Mesenchymal stem cell (in vitro differentiated cells and primary cell): ENCODE results near the gene PID1.

Source experiments
- DNase-seq: peaks from one replicate; pipeline ENCODE4 v3.0.0-alpha.2; 2013
- H2AFZ ChIP-seq: one replicate; pipeline ENCODE4 v1.6.1; 2013; ENCODE audit warnings: low read depth, mild to moderate bottlenecking, control low read depth, inconsistent platforms, low read length, moderate library complexity
- H2AK5ac ChIP-seq: 2 replicates; pipeline ENCODE4 v1.6.1; 2013; ENCODE audit warnings: low read length, moderate library complexity, mild to moderate bottlenecking, inconsistent platforms; ENCODE audit not compliant: severe bottlenecking
- H2BK120ac ChIP-seq: one replicate; pipeline ENCODE4 v1.6.1; 2013; ENCODE audit warnings: low read depth, mild to moderate bottlenecking, inconsistent platforms, low read length, moderate library complexity
- H2BK12ac ChIP-seq, 2 experiments: one replicate each; pipeline ENCODE4 v1.6.1; 2013; ENCODE audit warnings: inconsistent platforms in 2 of 2, low read length in 2 of 2, mild to moderate bottlenecking in 2 of 2, moderate library complexity in 2 of 2, control low read depth in 1 of 2
- H2BK15ac ChIP-seq: one replicate; pipeline ENCODE4 v1.6.1; 2013; ENCODE audit warnings: mild to moderate bottlenecking, low read depth, inconsistent platforms; ENCODE audit not compliant: poor library complexity, severe bottlenecking
- H2BK5ac ChIP-seq: 2 replicates; pipeline ENCODE4 v1.6.1; 2013; ENCODE audit warnings: low read depth, mild to moderate bottlenecking, low read length, control low read depth, inconsistent platforms; ENCODE audit not compliant: poor library complexity, severe bottlenecking
- H3K14ac ChIP-seq, 2 experiments: one replicate each; pipeline ENCODE4 v1.6.1; 2013; ENCODE audit warnings: inconsistent platforms in 2 of 2, low read length in 2 of 2, control low read depth in 1 of 2, mild to moderate bottlenecking in 1 of 2, moderate library complexity in 1 of 2
- H3K18ac ChIP-seq, 2 experiments: one replicate each; pipeline ENCODE4 v1.6.1; 2013; ENCODE audit warnings: inconsistent platforms in 2 of 2, low read length in 2 of 2, control low read depth in 1 of 2, low read depth in 1 of 2, mild to moderate bottlenecking in 1 of 2
- H3K23ac ChIP-seq, 2 experiments: one replicate each; pipeline ENCODE4 v1.6.1; 2013; ENCODE audit warnings: inconsistent platforms in 2 of 2, low read length in 2 of 2, mild to moderate bottlenecking in 2 of 2, moderate library complexity in 2 of 2, control low read depth in 1 of 2
- H3K27ac ChIP-seq: 2 replicates; pipeline ENCODE4 v1.5.1; 2013; ENCODE audit warnings: mild to moderate bottlenecking, moderate library complexity, low read length, control low read depth, inconsistent platforms; ENCODE audit not compliant: poor library complexity, severe bottlenecking
- H3K27me3 ChIP-seq, 2 experiments: 2 replicates each; pipeline versions ENCODE4 v1.6.1 to v1.7.0; 2013; ENCODE audit warnings: low read length in 2 of 2, mild to moderate bottlenecking in 2 of 2, moderate library complexity in 2 of 2, control low read depth in 1 of 2, inconsistent platforms in 1 of 2; ENCODE audit not compliant: control insufficient read depth in 1 of 2, insufficient read depth in 1 of 2
- H3K36me3 ChIP-seq, 2 experiments: 2 replicates each; pipeline versions ENCODE4 v1.6.1 to v1.7.0; 2013; ENCODE audit warnings: low read length in 2 of 2, control low read depth in 1 of 2, inconsistent platforms in 1 of 2, low read depth in 1 of 2, mild to moderate bottlenecking in 1 of 2; ENCODE audit not compliant: insufficient read depth in 2 of 2, control insufficient read depth in 1 of 2
- H3K4ac ChIP-seq, 2 experiments: one replicate each; pipeline ENCODE4 v1.6.1; 2013; ENCODE audit warnings: inconsistent platforms in 2 of 2, low read length in 2 of 2, mild to moderate bottlenecking in 2 of 2, moderate library complexity in 2 of 2, control low read depth in 1 of 2, low read depth in 1 of 2
- H3K4me1 ChIP-seq: 2 replicates; pipeline ENCODE4 v1.6.1; 2013; ENCODE audit warnings: low read depth, low read length, control low read depth; ENCODE audit not compliant: control insufficient read depth, insufficient read depth
- H3K4me2 ChIP-seq: 2 replicates; pipeline ENCODE4 v1.6.1; 2013; ENCODE audit warnings: low read length, mild to moderate bottlenecking, inconsistent platforms; ENCODE audit not compliant: poor library complexity, severe bottlenecking
- H3K4me3 ChIP-seq, 2 experiments: 2 replicates each; pipeline versions ENCODE4 v1.5.1 to v1.7.0; 2013; ENCODE audit warnings: low read length in 2 of 2, mild to moderate bottlenecking in 2 of 2, control low read depth in 1 of 2, low read depth in 1 of 2; ENCODE audit not compliant: insufficient read depth in 1 of 2
- H3K79me1 ChIP-seq: replicated peaks from 2 replicates; pipeline ENCODE4 v1.6.1; 2013; ENCODE audit warnings: mild to moderate bottlenecking, control low read depth, low read length, inconsistent platforms; ENCODE audit not compliant: poor library complexity, severe bottlenecking
- H3K9ac ChIP-seq: 2 replicates; pipeline ENCODE4 v1.7.0; 2013; ENCODE audit warnings: mild to moderate bottlenecking, low read length, moderate library complexity
- H3K9me3 ChIP-seq: 2 replicates; pipeline ENCODE4 v1.7.0; 2013; ENCODE audit warnings: mild to moderate bottlenecking, low read length; ENCODE audit not compliant: control insufficient read depth
- H4K8ac ChIP-seq: one replicate; pipeline ENCODE4 v1.6.1; 2013; ENCODE audit warnings: inconsistent platforms, mild to moderate bottlenecking, low read length, moderate library complexity
- H4K91ac ChIP-seq: one replicate; pipeline ENCODE4 v1.6.1; 2013; ENCODE audit warnings: mild to moderate bottlenecking, low read length, inconsistent platforms
- WGBS: methylation state at CpG from one replicate; pipeline ENCODE4 v1.1.7; 2013; ENCODE audit warnings: mixed read lengths; 5-methylcytosine and 5-hydroxymethylcytosine counted together

Gene PID1

DNA sequence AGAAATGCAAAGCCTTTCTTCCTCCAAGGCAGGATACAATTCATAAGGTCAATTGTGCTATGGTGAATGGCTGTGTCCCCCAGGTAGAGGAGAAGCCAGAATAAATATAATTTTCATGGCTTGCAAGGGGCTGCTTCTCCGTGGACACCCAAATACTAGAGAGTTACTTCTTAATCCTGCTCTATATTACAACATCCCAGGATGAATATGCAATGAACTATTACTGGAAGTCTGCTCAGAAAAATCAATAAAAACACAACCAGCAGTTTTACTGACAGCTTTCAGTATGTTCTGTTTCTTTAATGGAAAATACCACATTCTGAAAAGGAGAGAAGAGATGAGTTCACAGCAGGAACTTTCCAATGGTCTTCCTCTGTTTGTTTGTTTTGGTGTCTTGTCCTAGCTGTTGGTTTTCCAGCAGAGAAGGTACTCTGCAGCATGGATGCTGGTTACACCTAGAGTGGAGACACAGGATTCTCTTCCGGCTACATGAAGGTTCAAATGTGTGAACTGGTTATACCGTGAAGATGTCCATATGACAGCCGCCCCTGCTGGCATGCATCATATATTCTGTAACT, 213.0 kb downstream of the PID1 start:
- no peaks in the 10 kb centered on the region for H3K79me1 ChIP-seq
- no peak overlapping the region for H3K18ac ChIP-seq
- DNase-seq, result no peak
- H3K4ac ChIP-seq, result no peak overlapping the region
- H3K27me3 ChIP-seq, result no peaks in the 10 kb centered on the region
- H3K9me3 ChIP-seq, result peaks cover 5% of the 10 kb centered on the region
- H4K91ac ChIP-seq, result no peak overlapping the region
- H3K14ac ChIP-seq, result no peak overlapping the region
- no peak overlapping the region for H2AK5ac ChIP-seq
- no peak overlapping the region for H3K27ac ChIP-seq
- H2BK15ac ChIP-seq, result no peak overlapping the region
- H3K4me2 ChIP-seq, result no peak overlapping the region
- no peak overlapping the region for H2AFZ ChIP-seq
- no peak overlapping the region for H2BK12ac ChIP-seq
- H2BK5ac ChIP-seq, result no peak overlapping the region
- 100% methylated on average over 3 of the region's 4 CpGs for WGBS
- no peak overlapping the region for H4K8ac ChIP-seq
- no peak overlapping the region for H3K4me3 ChIP-seq
- no peak overlapping the region for H3K23ac ChIP-seq
- no peaks in the 10 kb centered on the region for H3K4me1 ChIP-seq
- H3K9ac ChIP-seq, result no peak overlapping the region
- no peaks in the 10 kb centered on the region for H3K36me3 ChIP-seq
- H2BK120ac ChIP-seq, result no peak overlapping the region

DNA sequence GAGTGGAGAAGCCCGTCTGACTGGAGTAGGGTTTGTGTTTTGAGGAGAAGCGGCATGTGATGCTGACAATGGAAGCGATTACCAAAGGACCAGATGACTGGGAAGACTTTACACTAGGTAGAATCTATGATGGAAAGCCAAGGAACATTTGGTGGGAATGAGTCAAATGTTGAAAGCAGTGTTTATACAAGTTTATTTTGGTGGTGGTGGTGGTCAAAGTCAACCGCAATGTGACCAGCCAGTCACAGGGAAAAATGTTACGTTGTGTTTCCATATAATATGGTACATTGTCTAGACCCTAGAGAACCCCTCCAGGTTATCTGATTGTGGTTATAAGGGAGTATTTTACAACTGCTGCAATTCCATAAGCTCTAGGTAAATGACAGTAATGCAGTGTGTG, 216.8 kb downstream of the PID1 start:
- Histone ChIP-seq H2AK5ac (no peak overlapping the region), H3K4me2 (no peak overlapping the region), H4K91ac (no peak overlapping the region), H3K4me3 (no peak overlapping the region), H3K27ac (no peak overlapping the region), H3K9me3 (no peaks in the 10 kb centered on the region), H3K9ac (no peak overlapping the region), H3K79me1 (no peaks in the 10 kb centered on the region), H2BK120ac (no peak overlapping the region), H3K27me3 (no peaks in the 10 kb centered on the region), H2AFZ (no peak overlapping the region), H3K18ac (no peak overlapping the region), H3K14ac (no peak overlapping the region), H3K36me3 (no peaks in the 10 kb centered on the region), H3K4me1 (no peaks in the 10 kb centered on the region), H2BK15ac (no peak overlapping the region), H2BK5ac (no peak overlapping the region), H2BK12ac (no peak overlapping the region), H3K4ac (no peak overlapping the region), H4K8ac (no peak overlapping the region), H3K23ac (no peak overlapping the region)
- no peak for DNase-seq
- WGBS, result 71% methylated on average over 5 of the region's 5 CpGs

DNA sequence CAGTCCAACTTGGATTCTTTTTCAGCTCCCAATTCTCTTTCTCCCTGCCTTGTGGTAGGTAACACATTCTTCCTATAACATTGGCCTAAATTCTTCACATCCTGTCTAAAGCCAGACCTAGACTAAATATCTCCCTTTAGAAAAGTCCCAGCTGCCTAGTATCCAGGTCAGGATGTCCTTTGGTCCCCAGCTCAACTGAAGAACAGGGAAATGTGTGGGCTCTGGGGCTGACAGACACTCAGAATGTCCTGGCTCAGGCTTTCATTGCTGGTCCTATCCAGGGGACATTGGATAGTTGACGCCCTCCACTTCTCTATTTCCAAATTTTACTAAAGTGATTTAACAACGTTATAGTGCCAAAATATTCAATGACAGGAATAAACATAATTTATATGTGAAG, 219.3 kb downstream of the PID1 start:
- no peak overlapping the region for H4K8ac ChIP-seq
- no peak overlapping the region for H2BK120ac ChIP-seq
- H3K4me3 ChIP-seq, result no peak overlapping the region
- H3K9me3 ChIP-seq, result no peaks in the 10 kb centered on the region
- no peak overlapping the region for H4K91ac ChIP-seq
- no peak overlapping the region for H2BK15ac ChIP-seq
- no peak overlapping the region for H3K9ac ChIP-seq
- WGBS, result no CpG with 5 or more reads among the region's 2 CpGs
- no peak overlapping the region for H2BK5ac ChIP-seq
- no peak overlapping the region for H3K4ac ChIP-seq
- no peak overlapping the region for H3K4me2 ChIP-seq
- no peak overlapping the region for H3K23ac ChIP-seq
- no peak overlapping the region for H3K27ac ChIP-seq
- no peaks in the 10 kb centered on the region for H3K36me3 ChIP-seq
- no peak overlapping the region for H3K18ac ChIP-seq
- no peak overlapping the region for H2AK5ac ChIP-seq
- no peaks in the 10 kb centered on the region for H3K79me1 ChIP-seq
- H3K4me1 ChIP-seq, result no peaks in the 10 kb centered on the region
- no peak overlapping the region for H3K14ac ChIP-seq
- H2AFZ ChIP-seq, result no peak overlapping the region
- H3K27me3 ChIP-seq, result no peaks in the 10 kb centered on the region
- no peak for DNase-seq
- no peak overlapping the region for H2BK12ac ChIP-seq

DNA sequence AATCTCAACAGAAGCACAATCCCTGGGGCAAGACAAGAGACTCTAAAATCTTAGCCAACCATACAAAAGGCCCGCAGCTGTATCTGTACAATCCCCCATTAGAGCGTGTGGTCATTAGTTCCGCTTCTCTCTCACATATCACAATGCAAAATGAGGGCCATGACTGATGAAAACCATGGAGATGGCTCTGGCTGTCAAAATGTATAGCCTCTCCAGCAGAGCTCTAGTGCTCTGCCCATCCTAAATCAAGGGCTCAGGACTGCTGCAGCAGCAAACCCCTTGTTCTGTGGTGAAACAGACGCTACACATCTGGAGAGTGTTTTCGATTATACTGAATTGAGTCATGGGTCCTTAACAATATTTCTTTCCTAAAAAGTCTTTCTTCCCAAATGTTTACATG, 221.0 kb downstream of the PID1 start:
- Histone ChIP-seq H3K18ac (no peak overlapping the region), H2AFZ (no peak overlapping the region), H3K9me3 (no peaks in the 10 kb centered on the region), H3K27ac (no peak overlapping the region), H3K14ac (no peak overlapping the region), H3K4me2 (no peak overlapping the region), H3K4me3 (no peak overlapping the region), H3K9ac (no peak overlapping the region), H3K23ac (no peak overlapping the region), H3K36me3 (no peaks in the 10 kb centered on the region), H4K8ac (no peak overlapping the region), H2BK12ac (no peak overlapping the region), H3K79me1 (no peaks in the 10 kb centered on the region), H3K4me1 (no peaks in the 10 kb centered on the region), H2AK5ac (no peak overlapping the region), H2BK5ac (no peak overlapping the region), H2BK120ac (no peak overlapping the region), H3K4ac (no peak overlapping the region), H4K91ac (no peak overlapping the region), H2BK15ac (no peak overlapping the region), H3K27me3 (no peaks in the 10 kb centered on the region)
- DNase-seq, result no peak
- 76% methylated on average over 4 of the region's 5 CpGs for WGBS
